HG02642 (cell line): ENCODE data around the gene POLG2.
"Not testable (repeated sequence)": the region's sequence is repeated elsewhere in the genome, so short reads cannot be mapped to it uniquely, and the experiment has no call there.

Source experiments
- ATAC-seq: cut with Tn5 transposase; IDR thresholded peaks from one replicate; pipeline ENCODE4 v1.9.1; 2021; ENCODE audit warnings: mild to moderate bottlenecking; ENCODE audit not compliant: unreplicated experiment, poor library complexity

The POLG2 gene

DNA sequence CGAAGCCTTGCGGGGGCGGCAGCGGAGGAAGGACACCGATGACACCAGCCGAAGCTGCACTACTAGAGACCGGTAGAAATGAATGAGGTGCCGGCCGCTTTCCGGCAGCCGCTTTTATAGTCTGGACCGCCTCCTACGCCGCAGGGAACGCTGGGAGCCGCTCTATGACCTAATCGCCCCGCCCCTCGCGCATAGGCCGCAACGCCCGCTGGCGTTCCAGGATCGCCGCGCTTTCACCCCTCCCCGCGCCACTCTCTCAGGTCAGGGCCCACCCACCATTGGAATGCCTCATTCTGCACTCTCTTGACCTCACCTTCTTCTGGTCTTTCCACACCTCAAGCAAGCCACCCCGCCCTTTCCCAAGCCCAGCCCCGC is 9.3 kb upstream of the POLG2 start, which contains the start of gene DDX5:
Gene DDX5, minus strand, starts transcription at position 89 of the 375 bp plus-strand sequence. CDS start 170 bp downstream, outside the sequence.
- ATAC-seq = peak; percentile 64

DNA sequence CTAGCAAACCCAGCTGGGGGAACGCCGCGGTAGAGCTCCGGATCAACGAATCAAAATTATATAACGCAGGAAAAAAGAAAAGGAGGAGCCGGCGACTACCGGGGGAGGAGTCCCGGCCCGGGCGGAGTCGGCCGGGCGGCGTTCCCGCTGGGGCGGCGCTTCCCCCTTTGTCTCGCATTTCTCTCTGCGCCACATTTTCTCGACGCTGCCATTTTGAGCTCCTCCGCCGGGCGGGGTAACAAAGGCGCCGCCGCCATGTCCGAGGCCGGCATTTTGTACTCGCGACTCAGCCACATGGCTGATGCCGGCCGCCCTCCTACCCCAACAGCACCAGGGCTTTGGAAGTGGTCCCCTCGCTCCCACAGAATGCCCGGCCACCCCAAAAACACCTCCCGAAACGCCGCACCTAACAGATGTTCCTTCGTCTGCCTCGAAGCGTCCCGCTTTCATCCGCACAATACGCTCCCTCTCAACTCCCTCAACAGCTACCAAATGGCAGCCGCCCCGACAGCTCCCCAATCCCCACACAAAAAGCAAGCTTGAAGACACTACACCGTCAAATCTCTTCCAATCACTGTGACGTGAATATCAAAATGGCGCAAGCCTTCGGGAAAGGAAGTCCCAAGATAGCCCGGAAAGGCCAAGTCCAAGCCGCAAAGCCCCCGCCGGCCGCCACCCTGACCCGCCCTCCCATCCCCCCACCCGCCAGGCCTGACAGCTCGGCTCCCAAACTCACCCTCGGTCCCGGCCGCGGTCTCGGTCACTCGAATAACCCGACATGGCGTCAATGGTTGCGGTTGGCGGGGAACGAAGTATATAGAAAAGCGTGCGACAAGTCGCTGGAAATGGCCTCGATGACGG is 8.7 kb upstream of the POLG2 start:
- ATAC-seq = peak; percentile 26

DNA sequence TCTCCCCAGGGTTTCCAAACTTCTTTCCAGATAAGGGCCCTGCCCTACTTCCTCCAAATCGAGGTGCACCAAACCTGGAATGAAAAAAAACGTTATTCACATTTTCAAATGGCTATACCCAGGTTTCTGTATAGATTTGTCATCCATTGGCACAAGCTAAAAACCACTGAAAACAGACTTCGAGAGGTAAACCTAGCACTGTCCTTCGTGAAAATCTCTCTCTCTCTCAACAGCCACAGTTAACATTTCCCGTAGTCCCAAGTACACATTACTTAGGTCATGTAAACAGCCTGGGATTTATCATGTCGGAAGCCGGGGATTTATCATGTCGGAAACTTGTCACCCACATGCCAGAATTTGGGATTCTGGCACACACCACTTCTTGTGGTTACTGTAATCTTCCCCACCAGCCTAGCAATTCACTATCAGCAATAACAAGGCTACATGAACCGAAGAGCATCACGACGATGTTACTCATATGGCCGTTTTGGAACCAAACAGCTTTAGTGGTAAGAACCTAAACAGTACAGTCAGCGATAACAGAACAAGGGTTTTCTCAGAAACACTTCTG is 8.0 kb upstream of the POLG2 start:
- no peak for ATAC-seq

DNA sequence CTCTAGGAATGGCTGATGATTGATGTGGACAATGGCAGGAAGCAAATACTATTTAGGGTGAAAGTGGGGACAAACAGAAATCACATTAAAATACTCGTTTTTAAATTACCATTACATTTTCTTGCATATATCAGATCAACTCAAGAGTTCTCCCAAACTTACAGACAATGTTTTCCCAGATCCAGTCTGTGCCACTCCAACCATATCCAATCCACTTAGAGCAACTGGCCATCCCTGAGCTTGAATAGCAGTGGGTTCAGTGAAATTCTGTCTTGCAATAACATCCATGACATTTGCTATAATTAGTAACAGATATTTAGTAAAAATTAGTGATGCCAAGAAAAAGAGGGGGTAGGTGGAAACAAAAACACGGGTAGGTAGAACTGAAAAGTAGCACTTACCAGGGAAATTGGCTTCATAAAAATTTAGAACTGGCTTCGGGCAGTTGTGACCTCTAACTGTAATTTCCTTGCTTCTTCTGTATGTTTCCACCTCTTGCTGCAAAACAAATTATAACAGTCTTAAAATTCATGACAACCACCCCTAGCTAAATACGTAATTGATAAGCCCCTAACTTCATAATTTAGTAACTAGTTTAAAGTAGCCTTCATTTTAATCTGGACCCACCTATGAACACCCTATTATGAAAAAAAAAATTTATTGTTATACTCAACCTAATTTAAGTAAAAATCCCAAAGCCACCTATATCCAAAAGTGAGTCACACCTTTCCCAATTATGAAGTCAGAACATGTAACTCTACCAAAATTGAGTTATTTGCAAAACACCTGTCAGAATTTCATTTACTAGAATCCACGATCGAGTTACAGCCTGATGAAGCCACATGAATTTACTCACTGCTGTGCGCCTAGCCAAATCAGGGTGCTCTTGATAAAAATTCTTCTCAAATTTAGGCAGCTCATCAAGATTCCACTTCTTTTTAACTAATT is 7.2 kb upstream of the POLG2 start:
- ATAC-seq = no peak

DNA sequence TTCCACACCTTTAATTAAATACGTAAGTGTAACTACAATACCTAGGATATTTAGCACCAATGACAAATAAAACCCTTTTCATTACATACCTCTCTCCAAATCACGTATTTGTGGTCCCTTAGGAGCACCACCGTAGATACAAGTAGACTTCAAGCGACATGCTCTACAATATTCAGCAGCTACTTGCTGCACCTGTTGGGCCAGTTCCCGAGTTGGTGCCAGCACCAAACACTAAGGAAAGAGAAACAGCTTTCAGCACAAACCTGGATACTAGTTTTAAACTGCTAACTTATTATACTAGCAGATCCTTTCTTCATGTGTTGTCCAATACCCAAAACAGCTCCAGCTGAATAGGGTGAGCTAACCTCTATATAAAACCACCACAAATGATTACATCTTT is 6.5 kb upstream of the POLG2 start:
- no peak for ATAC-seq

DNA sequence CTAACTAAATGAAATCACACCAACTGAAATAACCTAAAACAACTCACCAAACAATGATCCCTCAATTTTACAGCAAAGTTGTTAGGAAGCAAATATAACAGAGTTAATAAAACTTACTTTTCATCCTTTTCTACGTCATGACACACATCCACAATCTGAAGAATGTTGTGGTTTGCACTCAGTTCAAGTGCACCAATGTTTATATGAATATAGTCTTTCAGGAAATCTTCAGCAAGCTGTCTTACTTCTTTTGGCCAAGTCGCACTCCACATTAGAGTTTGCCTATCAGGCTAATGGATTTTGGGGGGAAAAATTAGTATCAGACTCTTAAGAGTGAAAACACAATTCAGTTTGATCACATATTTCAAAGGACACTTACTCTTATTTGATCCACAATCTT is 6.0 kb upstream of the POLG2 start:
- ATAC-seq = no peak

DNA sequence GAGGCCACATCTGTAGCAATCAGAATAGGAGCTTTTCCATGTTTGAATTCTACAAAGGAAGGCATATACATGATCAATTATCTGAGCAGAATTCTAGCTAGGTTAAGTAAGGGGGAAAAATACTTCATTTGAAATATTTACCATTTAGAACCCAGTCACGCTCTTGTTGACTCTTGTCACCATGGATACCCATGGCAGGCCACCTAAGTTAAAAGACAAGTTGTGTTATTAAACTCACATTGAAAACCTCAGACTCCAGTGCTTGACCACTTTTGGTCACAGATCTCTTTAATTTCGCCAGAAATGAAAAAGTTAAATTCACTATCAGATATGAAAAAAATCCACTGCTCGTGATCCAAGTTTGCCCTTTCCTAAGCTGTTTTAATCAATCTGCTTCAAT is 5.2 kb upstream of the POLG2 start:
- no peak for ATAC-seq

DNA sequence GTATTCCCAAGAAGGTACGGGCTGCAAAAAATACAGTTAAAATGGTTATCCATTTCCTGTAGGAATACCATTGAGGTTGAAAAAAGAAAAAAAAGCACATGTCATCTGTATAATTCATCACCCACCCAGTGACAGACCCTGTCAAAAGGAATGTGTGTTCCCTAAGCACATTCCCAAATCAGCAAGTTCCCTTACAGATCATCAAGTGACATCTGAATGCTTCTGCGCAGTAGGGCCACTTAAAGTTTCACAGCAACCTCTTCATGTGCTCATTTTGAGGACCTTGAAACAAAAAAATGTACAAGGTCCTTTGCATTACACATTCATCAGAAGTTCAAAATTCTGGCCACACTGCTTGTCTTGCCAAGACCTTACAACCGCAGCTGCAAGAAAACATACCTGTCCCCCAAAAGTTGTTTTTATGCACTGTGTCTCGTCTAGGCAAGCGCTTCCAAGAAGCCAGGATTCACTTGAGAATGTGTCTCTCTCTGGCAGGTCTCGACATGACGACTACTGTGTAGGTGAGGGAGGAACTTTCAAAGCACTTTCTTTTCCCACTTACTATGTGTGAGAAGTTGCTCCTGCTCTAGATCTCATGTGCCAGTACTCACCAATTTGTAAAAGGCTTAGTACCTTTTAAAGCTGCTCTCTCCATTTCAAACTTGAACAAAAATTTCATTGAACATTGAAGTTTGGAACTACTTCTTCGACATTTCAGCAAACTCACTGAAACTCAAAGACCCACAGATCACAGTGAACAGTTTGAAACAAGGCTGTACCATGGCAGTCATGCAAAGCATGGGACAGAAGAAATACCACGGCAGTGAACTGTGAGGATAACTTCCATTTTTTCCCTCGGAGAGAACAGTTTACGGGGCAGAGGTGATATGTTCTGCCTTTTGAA is 4.3 kb upstream of the POLG2 start:
- ATAC-seq = no peak

DNA sequence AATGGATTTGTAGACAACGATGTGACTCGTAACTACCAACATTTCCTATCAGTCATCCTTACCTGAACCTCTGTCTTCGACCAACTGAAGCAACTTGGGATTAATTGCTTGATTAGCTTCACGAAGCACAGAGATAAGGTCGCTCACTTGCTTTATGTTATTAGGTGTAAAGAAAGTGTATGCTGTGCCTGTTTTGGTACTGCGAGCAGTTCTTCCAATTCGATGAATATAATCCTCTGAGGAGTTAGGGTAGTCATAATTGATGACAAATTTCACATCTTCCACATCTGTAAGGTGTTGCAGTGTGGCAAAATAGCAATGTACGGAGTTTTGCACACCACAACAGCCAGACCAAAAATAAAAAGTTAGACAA is 3.6 kb upstream of the POLG2 start:
- no peak for ATAC-seq

DNA sequence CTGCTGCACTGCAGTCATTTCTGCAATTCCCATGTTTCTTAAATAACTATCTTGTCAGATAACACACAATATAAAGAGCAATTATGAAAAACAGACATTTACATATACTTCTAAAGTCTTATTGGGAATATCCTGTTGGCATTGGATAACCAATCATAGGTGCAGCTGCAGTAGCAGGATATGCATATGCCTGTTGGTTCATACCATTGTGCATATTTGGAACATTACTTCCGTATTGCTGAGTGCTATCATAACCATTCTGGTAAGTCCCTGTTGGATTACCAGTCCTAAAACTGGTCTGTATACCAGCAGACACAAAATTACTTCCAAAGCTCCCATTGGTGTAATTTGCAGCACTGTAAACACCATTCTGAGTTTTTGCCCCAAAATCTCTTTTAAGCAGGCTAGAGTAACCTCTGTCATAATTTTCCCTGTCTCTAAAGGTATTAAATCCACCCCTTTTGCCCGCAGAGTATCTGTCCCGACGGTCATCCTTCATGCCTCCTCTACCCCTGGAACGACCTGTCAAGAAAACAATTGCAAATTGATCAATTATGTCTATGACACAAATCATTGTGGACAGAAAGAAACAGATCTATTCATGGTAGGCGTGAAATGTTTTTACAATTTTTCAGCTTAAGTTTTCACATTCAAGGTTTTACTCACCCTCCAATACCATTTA is 3.1 kb upstream of the POLG2 start:
- no peak for ATAC-seq

DNA sequence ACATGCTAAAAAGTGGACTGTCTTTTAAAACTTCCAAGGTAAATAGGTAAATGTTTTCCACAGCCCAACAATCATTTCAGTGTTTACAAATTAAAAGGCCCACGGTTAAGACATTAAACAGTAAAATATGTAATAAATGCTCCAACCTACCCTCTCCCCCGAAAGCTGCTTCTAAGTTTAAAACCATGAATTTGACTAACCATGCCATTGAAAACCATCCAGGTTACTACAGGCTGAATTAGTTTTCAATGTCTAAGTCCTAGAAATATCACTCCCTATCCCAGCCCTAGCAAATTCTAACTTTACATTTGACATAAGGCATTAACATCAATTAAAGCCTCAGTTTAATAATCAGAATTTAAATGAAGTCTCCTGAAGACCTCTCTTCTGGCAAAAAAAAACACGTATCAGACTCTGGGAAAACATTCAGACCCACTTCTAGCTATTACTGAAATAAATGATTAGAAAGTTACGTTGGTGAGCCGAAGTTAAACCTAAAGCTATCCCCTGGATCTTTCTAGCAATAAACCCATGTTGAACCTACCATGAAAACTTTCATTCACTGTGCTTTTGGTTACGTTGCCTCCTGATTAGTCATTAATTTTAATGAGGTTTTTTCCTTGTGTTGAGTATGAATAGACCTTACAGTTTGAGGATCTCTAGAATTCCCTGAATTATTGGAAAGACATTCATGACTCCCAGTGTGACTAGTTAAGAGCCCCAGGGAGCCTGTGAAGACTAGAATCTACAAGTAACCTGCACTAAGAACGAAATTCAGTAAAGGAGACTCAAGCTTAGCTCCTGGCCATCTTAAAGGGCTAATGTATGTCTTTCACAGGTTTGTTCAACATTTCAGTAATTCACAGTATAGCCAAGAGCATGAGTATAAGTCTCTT is 1.7 kb upstream of the POLG2 start:
- ATAC-seq = no peak

DNA sequence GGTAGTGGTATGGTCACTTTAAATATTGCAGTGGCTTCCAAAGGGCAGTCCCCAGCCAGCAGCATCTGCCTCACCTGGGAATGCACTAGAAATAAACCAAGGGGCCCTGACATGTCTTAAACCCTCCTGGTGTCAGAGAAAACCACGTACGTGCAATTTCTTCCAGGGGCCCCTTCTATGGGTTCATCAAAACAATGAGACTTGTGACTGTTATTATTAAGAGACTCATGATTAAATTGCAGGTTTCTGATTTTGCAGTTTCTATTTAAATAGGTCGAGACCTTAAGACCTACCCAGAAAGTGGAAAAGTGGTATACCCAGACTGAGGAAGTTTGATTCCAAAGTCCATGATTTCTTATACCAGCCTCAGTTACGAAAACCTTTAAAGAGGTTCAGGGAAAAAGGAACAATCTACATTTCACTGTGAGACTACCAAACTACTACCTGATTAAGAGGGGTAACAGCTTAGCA is 746 bp upstream of the POLG2 start:
- no peak for ATAC-seq

DNA sequence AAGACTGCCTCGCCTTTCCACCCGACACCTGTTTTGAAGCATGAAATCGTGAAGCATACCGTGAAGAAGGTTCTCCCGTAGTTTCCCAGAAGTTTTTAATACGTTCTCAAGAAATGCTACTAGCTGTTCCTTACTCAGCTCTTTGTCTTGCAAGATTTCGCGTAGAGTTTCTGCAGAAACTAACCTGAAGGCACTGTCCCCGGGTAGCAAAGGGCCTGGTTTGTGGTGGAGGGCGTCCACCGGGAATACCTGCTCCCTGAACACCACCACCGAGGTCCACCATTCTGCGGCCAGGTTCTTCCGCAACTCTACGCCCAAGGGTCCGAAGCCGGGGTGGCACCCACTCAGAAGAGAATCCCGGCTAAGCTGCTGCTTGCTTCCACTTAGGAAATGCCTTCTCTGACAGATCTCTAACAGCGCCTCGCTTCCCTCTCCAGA is 487 bp downstream of the POLG2 start:
- ATAC-seq = no peak

DNA sequence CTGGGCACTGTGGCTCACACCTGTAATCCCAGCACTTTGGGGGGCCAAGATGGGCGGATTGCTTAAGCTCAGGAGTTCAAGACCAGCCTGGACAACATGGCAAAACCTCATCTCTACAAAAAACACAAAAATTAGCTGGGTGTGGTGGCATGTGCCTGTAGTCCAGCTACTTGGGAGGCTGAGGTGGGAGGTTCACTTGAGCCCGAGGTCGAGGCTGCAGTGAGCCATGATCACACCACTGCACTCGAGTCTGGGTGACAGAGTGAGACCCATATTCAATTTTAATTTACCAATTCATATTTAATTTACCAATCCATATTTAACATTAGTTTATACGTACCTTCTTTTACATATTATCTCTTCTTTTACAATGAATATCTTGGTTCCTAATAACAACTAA is 1.6 kb downstream of the POLG2 start:
- not testable (repeated sequence) for ATAC-seq

DNA sequence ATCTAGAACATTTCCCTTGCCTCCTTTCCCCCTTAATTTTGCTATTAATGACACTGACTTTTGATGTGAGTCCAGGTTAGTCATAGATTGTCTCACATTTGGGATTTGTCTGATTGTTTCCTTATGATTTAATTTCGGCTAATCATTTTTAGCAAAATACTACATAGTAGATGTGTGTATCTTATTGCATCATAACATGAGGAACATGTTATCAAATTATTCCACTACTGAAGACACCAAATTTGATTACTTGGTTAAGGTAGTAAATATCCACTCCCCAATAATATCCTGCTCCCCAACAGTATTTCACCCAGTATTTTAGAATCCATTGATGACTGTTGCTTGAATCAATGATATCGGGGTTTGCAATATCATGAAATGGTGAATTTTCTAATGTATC is 2.7 kb downstream of the POLG2 start:
- ATAC-seq = no peak

DNA sequence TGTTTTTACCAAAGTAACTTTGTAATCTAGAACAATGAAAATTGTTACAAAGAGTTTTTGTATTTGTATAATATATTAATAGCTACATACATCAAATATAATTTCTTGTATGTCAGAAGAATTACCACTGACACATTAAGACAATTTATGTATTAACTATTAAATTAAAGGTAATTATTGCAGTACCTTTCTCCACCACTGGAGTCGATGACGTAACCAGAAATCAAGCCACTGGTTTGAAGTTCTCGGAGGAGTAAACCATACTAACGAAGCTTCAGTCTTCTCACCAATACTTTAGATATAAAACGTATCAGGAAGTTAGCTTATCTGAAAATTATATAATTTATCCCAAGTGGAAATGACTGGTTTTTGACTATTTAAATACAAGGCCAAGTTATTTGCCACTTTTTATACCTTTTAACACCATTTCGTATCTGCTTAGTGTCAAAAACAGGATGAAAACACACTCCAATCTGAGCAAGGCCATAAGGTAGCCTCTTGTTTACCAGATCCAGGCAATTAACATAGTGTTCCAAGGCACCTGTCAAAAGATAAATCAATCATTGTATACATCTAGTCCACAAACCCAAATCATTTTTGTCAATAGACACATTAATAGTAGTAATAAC is 4.3 kb downstream of the POLG2 start:
- ATAC-seq = no peak

DNA sequence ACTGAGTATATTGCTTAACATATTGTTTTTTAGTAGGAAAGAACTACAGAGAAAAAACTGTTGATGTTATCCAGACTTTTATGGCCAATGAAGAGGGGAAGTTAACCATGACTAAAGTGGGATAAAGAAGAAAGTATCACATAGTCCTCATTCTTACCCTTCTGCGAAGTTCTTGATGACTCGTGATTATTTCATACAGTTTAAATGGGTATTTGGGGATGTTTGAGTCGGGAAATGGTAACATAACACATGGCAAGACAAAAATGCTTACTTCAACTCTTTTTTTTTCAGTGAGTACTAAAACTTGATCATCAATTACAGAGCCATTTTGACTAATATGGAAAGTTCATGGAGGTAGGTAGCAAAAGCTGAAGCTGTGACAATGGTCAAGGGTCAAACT is 4.9 kb downstream of the POLG2 start:
- ATAC-seq = no peak
